Kidney capillary endothelial cell (primary cell): Measurements from ENCODE around the gene GSTK1.
"Not testable (repeated sequence)": the region's sequence is repeated elsewhere in the genome, so short reads cannot be mapped to it uniquely, and the experiment has no call there.

ENCODE experiments used
- DNase-seq: peaks from one replicate; pipeline ENCODE4 v3.0.0-alpha.2; 2018; ENCODE audit warnings: low spot score

GSTK1 gene

GRCh38 chr7:143271240-143271639, 8.0 kb downstream of the GSTK1 start:
- no peak for DNase-seq

- no peak for DNase-seq
Measured at GRCh38 chr7:143272871-143273270, 9.6 kb downstream of the GSTK1 start.

- DNase-seq: peak; percentile 19
Measured at GRCh38 chr7:143279186-143280098, 16.2 kb downstream of the GSTK1 start.

- no peak for DNase-seq
Measured at GRCh38 chr7:143280160-143280559, 16.9 kb downstream of the GSTK1 start.

GRCh38 chr7:143280566-143280965, 17.3 kb downstream of the GSTK1 start:
- no peak for DNase-seq

GRCh38 chr7:143281529-143281928, 18.3 kb downstream of the GSTK1 start:
- no peak for DNase-seq

- no peak for DNase-seq
Measured at GRCh38 chr7:143282124-143282523, 18.9 kb downstream of the GSTK1 start.

GRCh38 chr7:143283381-143283780, 20.1 kb downstream of the GSTK1 start:
- DNase-seq: no peak

GRCh38 chr7:143284591-143285469, 21.6 kb downstream of the GSTK1 start, which contains the start of gene TMEM139:
Gene TMEM139, plus strand, starts transcription at chr7:143284958. Its CDS starts 1,000 bp downstream, at chr7:143285958.
- DNase-seq: no peak

- DNase-seq: no peak
Measured at GRCh38 chr7:143285470-143285778, 22.2 kb downstream of the GSTK1 start.

GRCh38 chr7:143285806-143286521, 22.7 kb downstream of the GSTK1 start:
- no peak for DNase-seq

GRCh38 chr7:143286522-143286890, 23.3 kb downstream of the GSTK1 start:
- DNase-seq: no peak

- no peak for DNase-seq
Measured at GRCh38 chr7:143287339-143287934, 24.2 kb downstream of the GSTK1 start.

GRCh38 chr7:143287935-143288826, 24.9 kb downstream of the GSTK1 start, which contains the start of gene CASP2:
Gene CASP2, plus strand, starts transcription at chr7:143288351. Its CDS starts 105 bp downstream, at chr7:143288456.
- peak; percentile 94 for DNase-seq

GRCh38 chr7:143288836-143289235, 25.6 kb downstream of the GSTK1 start:
- DNase-seq: peak; percentile 24

GRCh38 chr7:143289421-143289820, 26.2 kb downstream of the GSTK1 start:
- DNase-seq: no peak

- DNase-seq: not testable (repeated sequence)
Measured at GRCh38 chr7:143289888-143290287, 26.6 kb downstream of the GSTK1 start.

GRCh38 chr7:143290293-143290692, 27.1 kb downstream of the GSTK1 start:
- no peak for DNase-seq

GRCh38 chr7:143292876-143293275, 29.6 kb downstream of the GSTK1 start:
- DNase-seq: no peak

- no peak for DNase-seq
Measured at GRCh38 chr7:143295870-143296269, 32.6 kb downstream of the GSTK1 start.

- DNase-seq: no peak
Measured at GRCh38 chr7:143296686-143297085, 33.4 kb downstream of the GSTK1 start.
